Measurements from ENCODE around the gene IQSEC3. TPM values are rescaled to one million over a fixed set of nuclear protein-coding genes. Genes with fewer than 3 reads are reported as not detected.

IQSEC3 gene
- total and polyA plus RNA-seq, 2 of the 13 experiments (the other 11 are each of a cell fraction or from before 2014, with no cell fraction given): not detected

DNA sequence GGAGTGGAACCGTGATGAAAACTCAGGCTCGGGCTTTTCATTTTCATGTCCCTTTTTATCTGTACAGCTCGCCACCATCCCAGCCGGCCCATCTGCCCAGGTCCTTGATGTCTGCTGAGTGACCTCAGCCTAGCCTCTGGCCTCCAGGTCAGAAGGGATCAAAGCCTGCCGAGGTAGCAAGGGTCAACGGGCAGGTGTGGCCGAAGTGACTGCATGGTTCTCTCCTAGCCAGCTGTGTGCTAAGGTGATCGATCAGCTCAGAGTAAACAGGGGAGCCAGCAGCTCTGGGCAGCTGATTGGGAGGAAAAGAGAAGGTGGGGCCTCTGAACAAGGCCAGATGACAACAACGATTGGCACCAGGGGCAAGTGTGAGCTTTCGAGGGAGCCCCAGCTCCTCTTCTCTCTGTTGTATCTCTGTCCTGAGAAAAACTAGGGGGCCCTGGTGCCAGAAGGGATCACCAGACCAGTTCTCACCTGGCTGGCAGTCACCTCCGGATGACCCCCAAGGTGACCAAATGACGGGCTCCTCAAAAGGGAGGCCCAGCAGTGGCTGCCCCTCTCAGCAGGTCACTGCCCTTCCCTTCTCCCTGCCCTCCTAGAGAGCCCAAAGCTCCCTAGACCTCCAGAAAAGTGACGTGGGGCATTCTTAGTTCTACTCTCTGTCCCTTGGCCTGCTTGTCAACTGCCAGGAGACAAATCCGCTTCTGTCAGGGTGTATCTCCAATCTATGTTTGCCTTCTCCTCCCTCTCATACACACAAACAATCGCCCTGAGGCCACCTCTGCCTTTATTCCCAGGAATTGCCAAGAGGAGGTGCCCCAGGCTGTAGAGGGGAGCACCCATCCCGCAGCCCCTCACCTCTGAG, 143.9 kb downstream of the IQSEC3 start (continued):
- no peak for TF ChIP-seq DBP (CRISPR knock-in tag; IDR thresholded peaks at IDR 0.05; ENCODE audit: not compliant biosample characterization)
- no peak; the same call in 1 of the 2 replicates for TF ChIP-seq ZNF563 (CRISPR knock-in tag; IDR thresholded peaks at IDR 0.05)
- TF ChIP-seq, protein P1, sequence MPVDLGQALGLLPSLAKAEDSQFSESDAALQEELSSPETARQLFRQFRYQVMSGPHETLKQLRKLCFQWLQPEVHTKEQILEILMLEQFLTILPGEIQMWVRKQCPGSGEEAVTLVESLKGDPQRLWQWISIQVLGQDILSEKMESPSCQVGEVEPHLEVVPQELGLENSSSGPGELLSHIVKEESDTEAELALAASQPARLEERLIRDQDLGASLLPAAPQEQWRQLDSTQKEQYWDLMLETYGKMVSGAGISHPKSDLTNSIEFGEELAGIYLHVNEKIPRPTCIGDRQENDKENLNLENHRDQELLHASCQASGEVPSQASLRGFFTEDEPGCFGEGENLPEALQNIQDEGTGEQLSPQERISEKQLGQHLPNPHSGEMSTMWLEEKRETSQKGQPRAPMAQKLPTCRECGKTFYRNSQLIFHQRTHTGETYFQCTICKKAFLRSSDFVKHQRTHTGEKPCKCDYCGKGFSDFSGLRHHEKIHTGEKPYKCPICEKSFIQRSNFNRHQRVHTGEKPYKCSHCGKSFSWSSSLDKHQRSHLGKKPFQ (CRISPR knock-in tag; IDR thresholded peaks at IDR 0.05; ENCODE audit: insufficient replicate concordance): no peak
- TF ChIP-seq YY1 (IDR thresholded peaks at IDR 0.05; ENCODE audit: insufficient read depth, insufficient replicate concordance, low read depth, low read length): peak; percentile 53
- no peak for TF ChIP-seq GPBP1L1 (CRISPR knock-in tag; IDR thresholded peaks at IDR 0.05)
- TF ChIP-seq, protein P2, sequence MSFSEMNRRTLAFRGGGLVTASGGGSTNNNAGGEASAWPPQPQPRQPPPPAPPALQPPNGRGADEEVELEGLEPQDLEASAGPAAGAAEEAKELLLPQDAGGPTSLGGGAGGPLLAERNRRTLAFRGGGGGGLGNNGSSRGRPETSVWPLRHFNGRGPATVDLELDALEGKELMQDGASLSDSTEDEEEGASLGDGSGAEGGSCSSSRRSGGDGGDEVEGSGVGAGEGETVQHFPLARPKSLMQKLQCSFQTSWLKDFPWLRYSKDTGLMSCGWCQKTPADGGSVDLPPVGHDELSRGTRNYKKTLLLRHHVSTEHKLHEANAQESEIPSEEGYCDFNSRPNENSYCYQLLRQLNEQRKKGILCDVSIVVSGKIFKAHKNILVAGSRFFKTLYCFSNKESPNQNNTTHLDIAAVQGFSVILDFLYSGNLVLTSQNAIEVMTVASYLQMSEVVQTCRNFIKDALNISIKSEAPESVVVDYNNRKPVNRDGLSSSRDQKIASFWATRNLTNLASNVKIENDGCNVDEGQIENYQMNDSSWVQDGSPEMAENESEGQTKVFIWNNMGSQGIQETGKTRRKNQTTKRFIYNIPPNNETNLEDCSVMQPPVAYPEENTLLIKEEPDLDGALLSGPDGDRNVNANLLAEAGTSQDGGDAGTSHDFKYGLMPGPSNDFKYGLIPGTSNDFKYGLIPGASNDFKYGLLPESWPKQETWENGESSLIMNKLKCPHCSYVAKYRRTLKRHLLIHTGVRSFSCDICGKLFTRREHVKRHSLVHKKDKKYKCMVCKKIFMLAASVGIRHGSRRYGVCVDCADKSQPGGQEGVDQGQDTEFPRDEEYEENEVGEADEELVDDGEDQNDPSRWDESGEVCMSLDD (CRISPR knock-in tag; IDR thresholded peaks at IDR 0.05; ENCODE audit: borderline replicate concordance): peak; percentile 32; the same call in 1 of the 2 replicates
- TF ChIP-seq, protein P3, sequence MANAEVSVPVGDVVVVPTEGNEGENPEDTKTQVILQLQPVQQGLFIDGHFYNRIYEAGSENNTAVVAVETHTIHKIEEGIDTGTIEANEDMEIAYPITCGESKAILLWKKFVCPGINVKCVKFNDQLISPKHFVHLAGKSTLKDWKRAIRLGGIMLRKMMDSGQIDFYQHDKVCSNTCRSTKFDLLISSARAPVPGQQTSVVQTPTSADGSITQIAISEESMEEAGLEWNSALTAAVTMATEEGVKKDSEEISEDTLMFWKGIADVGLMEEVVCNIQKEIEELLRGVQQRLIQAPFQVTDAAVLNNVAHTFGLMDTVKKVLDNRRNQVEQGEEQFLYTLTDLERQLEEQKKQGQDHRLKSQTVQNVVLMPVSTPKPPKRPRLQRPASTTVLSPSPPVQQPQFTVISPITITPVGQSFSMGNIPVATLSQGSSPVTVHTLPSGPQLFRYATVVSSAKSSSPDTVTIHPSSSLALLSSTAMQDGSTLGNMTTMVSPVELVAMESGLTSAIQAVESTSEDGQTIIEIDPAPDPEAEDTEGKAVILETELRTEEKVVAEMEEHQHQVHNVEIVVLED (CRISPR knock-in tag; IDR thresholded peaks at IDR 0.05; ENCODE audit: borderline replicate concordance): peak; percentile 36; the same call in 1 of the 2 replicates
- TF ChIP-seq HES4 (CRISPR knock-in tag; IDR thresholded peaks at IDR 0.05; ENCODE audit: borderline replicate concordance): peak; percentile 71; the same call in 1 of the 2 replicates
- TF ChIP-seq ZNF816 (CRISPR knock-in tag; IDR thresholded peaks at IDR 0.05; ENCODE audit: borderline replicate concordance): no peak; the same call in 1 of the 2 replicates
- TF ChIP-seq MED13 (CRISPR knock-in tag; IDR thresholded peaks at IDR 0.05): peak; percentile 74; the same call in 1 of the 2 replicates
- TF ChIP-seq ZSCAN9 (CRISPR knock-in tag; IDR thresholded peaks at IDR 0.05; ENCODE audit: borderline replicate concordance): peak; percentile 74
- TF ChIP-seq NKX3-1 (CRISPR knock-in tag; IDR thresholded peaks at IDR 0.05): peak; percentile 83
- TF ChIP-seq FOXO1 (CRISPR knock-in tag; IDR thresholded peaks at IDR 0.05): peak; percentile 99
- TF ChIP-seq ZNF570 (CRISPR knock-in tag; IDR thresholded peaks at IDR 0.05; ENCODE audit: borderline replicate concordance): no peak
- no peak for TF ChIP-seq ZNF224 (CRISPR knock-in tag; IDR thresholded peaks at IDR 0.05)
- TF ChIP-seq REL (CRISPR knock-in tag; conservative IDR thresholded peaks at IDR 0.05): peak; percentile 86; the same call in 1 of the 2 replicates
- TF ChIP-seq GFI1 (CRISPR knock-in tag; IDR thresholded peaks at IDR 0.05; ENCODE audit: borderline replicate concordance): peak; percentile 94
